GM12873 (cell line): ENCODE measurements around the gene FOXO6.

Experiments used
- CTCF ChIP-seq: IDR thresholded peaks from 2 replicates; pipeline ENCODE4 v1.5.1; 2012; ENCODE audit warnings: low read depth, mild to moderate bottlenecking, moderate library complexity, low read length, control low read depth; ENCODE audit not compliant: insufficient read depth; ENCODE audit errors: missing control alignments

Gene FOXO6

GRCh38 chr1:41362357-41362721 lies 1.1 kb downstream of the FOXO6 start:
- no peak for TF ChIP-seq CTCF

GRCh38 chr1:41362749-41363590 lies 1.7 kb downstream of the FOXO6 start:
- TF ChIP-seq CTCF = no peak

- TF ChIP-seq CTCF = no peak
These were observed 2.5 kb downstream of the FOXO6 start for GRCh38 chr1:41363591-41364320.

GRCh38 chr1:41364442-41365319 lies 3.4 kb downstream of the FOXO6 start:
- TF ChIP-seq CTCF = no peak

- TF ChIP-seq CTCF = no peak
These were observed 4.0 kb downstream of the FOXO6 start for GRCh38 chr1:41365320-41365633.

- no peak for TF ChIP-seq CTCF
These were observed 4.7 kb downstream of the FOXO6 start for GRCh38 chr1:41365772-41366454.
